Ascending aorta (tissue), 2 donors: ENCODE measurements around the gene OR13J1. TPM values are rescaled to one million over a fixed set of nuclear protein-coding genes. Genes with fewer than 3 reads are reported as not detected.

Experiments
- DNase-seq, 2 donors: peaks; one replicate each; pipeline ENCODE4 v3.0.0-alpha.2; 2019; ENCODE audit warnings: low spot score in 2 of 2
- H3K27ac ChIP-seq, 2 donors: fragments of 200-600 bp; sonication (generic); one replicate each; pipeline ENCODE4 v1.5.1; 2016 to 2017; ENCODE audit warnings: mild to moderate bottlenecking in 1 of 2
- H3K27me3 ChIP-seq: fragments of 200-600 bp; sonication (generic); one replicate; pipeline ENCODE4 v1.5.1; 2017
- H3K36me3 ChIP-seq, 2 donors: fragments of 200-600 bp; sonication (generic); one replicate each; pipeline ENCODE4 v1.5.1; 2016
- H3K4me1 ChIP-seq, 2 donors: fragments of 200-600 bp; sonication (generic); one replicate each; pipeline ENCODE4 v1.5.1; 2016 to 2017; ENCODE audit warnings: mild to moderate bottlenecking in 1 of 2
- H3K4me3 ChIP-seq, 2 donors: fragments of 200-600 bp; sonication (generic); one replicate each; pipeline ENCODE4 v1.5.1; 2016 to 2017; ENCODE audit warnings: mild to moderate bottlenecking in 1 of 2
- H3K9me3 ChIP-seq, 2 donors: fragments of 200-600 bp; sonication (generic); one replicate each; pipeline ENCODE4 v1.5.1; 2016
- intact Hi-C: fragments of 100-400 bp; cut with DNase I; formaldehyde crosslinking; loops from one replicate; pipeline ENCODE4 v1.15.1; 2023
- total RNA-seq: library from RNA; depleted of rRNA; stranded (reverse); fragments of >200 nt; gene quantifications from one replicate; pipeline ENCODE4 v1.1.0, GENCODE V29; 2016
- TF ChIP-seq, protein P1 (sequence below), 3 experiments: fragments of 200-600 bp in 2 of 3; fragments of 450-650 bp in 1 of 3; sonication (generic) in 2 of 3; IDR thresholded peaks; one replicate each; pipeline ENCODE4 v1.5.1; 2016 to 2019; ENCODE audit warnings: antibody characterized with exemption in 3 of 3, mild to moderate bottlenecking in 1 of 3, moderate library complexity in 1 of 3

The OR13J1 gene
- total RNA-seq, 1 donor from 2014 or later, result not detected

DNA sequence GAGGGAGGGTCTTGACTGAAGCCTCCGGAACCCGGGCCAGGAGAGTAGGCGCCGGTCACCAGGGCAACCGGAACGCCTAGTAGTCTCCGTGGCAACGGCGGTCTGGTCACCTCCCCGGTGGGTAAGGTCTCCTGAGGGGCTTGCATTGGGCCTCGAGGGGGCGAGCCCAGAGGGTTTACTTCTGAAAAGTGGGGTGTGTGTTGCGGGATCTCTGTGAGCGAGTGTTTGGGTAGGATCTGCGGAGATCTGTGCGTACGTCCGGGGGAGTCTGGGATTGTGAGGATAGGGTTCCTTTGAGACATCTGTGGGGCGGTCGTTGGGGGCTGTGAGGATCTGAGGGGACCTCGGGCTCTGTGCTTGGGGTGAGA lies 41.5 kb downstream of the OR13J1 start, which contains the start of gene FAM221B:
TSS of gene FAM221B (minus strand) at position 17 of the 368 bp plus-strand sequence. CDS start 2,571 bp downstream, outside the sequence.
- DNase-seq, result peak in 1 of 2 donors; percentile 69
- peaks cover 10 to 25% of the 10 kb centered on the region in 2 donors for H3K4me1 ChIP-seq
- peak within 1 kb of the TSS; percentile 75 to 96 for H3K4me3 ChIP-seq
- intact Hi-C loops, result loop anchor here (1.0 to 5.0 kb wide), 5 partner anchors 13 to 171 kb away; partner anchors contain the start of genes CCDC107, HINT2 and RMRP
- H3K27ac ChIP-seq, result peak within 1 kb of the TSS; percentile 88 to 98
- H3K36me3 ChIP-seq, result no peaks in the 10 kb centered on the region
- no peaks in the 10 kb centered on the region for H3K27me3 ChIP-seq
- H3K9me3 ChIP-seq, result no peaks in the 10 kb centered on the region
- TF ChIP-seq, protein P1, sequence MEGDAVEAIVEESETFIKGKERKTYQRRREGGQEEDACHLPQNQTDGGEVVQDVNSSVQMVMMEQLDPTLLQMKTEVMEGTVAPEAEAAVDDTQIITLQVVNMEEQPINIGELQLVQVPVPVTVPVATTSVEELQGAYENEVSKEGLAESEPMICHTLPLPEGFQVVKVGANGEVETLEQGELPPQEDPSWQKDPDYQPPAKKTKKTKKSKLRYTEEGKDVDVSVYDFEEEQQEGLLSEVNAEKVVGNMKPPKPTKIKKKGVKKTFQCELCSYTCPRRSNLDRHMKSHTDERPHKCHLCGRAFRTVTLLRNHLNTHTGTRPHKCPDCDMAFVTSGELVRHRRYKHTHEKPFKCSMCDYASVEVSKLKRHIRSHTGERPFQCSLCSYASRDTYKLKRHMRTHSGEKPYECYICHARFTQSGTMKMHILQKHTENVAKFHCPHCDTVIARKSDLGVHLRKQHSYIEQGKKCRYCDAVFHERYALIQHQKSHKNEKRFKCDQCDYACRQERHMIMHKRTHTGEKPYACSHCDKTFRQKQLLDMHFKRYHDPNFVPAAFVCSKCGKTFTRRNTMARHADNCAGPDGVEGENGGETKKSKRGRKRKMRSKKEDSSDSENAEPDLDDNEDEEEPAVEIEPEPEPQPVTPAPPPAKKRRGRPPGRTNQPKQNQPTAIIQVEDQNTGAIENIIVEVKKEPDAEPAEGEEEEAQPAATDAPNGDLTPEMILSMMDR (IDR thresholded peaks at IDR 0.05), result no peak

DNA sequence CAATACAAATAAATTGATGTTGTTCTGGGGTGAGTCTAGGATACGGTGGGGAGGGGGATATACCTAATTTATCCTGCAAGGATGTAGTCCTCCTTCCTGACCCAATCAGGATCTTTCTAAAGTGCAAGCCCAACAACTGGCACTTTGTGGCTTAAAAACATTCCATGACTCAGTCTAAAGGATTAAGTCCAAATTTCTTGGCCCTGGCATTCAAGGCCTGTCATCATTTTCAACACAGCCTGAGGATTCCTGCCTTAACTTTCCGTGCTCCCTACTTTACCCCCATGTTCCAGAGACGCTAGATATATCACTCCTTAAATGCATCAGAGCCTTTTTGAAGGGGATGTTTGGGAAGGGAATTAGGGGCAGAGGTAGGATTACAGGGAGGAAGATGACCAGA lies 42.7 kb downstream of the OR13J1 start:
- Histone ChIP-seq H3K27me3 (no peaks in the 10 kb centered on the region), H3K9me3 (no peaks in the 10 kb centered on the region), H3K27ac (peak overlapping the region; percentile 41 to 98), H3K4me1 (peaks cover 10 to 23% of the 10 kb centered on the region in 2 donors), H3K36me3 (no peaks in the 10 kb centered on the region), H3K4me3 (no peak overlapping the region)
- TF ChIP-seq, protein P1 (IDR thresholded peaks at IDR 0.05), result no peak
- intact Hi-C loops, result loop anchor here (1.0 to 5.0 kb wide), 4 partner anchors 36 to 170 kb away; partner anchors contain the start of genes CCDC107, NPR2 and RMRP
- peak in 1 of 2 donors; percentile 65 for DNase-seq

DNA sequence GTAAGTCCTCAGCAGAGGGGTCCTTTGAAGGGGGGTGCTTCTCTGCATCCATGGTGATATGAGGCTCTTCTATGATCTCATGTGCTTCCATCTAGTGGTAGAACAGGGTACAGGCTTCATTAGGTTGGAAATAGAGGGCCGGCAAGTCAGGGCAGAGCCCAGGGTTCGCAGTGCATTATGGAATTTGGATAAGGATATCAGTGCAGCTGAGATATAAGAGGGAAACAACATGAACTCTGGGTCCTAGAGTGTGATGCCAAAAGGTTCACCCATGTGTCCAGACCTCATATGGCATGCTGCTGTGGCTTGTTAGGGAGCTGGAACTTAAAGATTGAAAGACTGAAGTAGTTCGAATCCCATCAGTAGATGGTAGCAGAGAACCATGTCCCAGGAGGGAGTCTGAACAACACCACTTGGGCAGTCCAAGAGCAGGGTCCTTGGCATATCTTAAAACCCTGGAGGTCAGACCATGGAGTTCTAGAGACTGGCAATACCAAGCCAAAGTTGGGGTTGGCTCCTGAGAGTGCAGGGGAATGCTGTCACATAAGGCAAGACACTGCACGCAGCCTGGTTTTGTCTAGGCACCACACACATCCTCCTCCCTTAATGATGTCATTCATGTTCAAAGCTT lies 44.0 kb downstream of the OR13J1 start:
- Histone ChIP-seq H3K36me3 (no peaks in the 10 kb centered on the region), H3K4me1 (peaks cover 10 to 22% of the 10 kb centered on the region in 2 donors), H3K9me3 (no peaks in the 10 kb centered on the region), H3K4me3 (no peak overlapping the region), H3K27me3 (no peaks in the 10 kb centered on the region), H3K27ac (no peak overlapping the region)
- TF ChIP-seq, protein P1 (IDR thresholded peaks at IDR 0.05), result peak; percentile 60 to 77 (median 65)
- intact Hi-C loops, result loop anchor here (5.0 kb wide), 3 partner anchors 56 to 169 kb away; partner anchors contain the start of genes CCDC107 and RMRP
- peak in 1 of 2 donors; percentile 62 for DNase-seq

DNA sequence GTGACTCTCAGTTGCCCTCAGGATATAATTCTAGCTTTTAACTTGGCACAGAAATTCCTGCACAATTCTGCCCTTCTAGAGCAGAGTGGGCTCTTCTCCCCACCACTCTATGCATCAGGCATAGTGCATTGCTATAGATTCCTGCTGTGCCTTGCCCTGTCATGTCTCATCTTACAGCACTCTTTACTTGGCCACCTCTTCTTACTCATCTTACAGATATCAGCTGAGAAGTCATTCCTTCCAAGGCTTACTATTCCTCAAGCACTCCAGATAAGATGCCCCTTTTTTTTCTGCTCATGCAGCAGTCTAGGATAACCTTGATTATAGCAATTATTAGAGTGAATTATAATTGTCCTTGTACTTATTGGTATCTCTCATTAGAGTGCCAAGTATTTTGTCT lies 47.3 kb downstream of the OR13J1 start:
- Histone ChIP-seq H3K27me3 (no peaks in the 10 kb centered on the region), H3K4me3 (no peak overlapping the region), H3K4me1 (peaks cover 0 to 5% of the 10 kb centered on the region in 2 donors), H3K27ac (no peak overlapping the region), H3K9me3 (no peaks in the 10 kb centered on the region), H3K36me3 (no peaks in the 10 kb centered on the region)
- intact Hi-C loops, result no loop called here
- no peak for DNase-seq
- TF ChIP-seq, protein P1 (IDR thresholded peaks at IDR 0.05), result no peak

DNA sequence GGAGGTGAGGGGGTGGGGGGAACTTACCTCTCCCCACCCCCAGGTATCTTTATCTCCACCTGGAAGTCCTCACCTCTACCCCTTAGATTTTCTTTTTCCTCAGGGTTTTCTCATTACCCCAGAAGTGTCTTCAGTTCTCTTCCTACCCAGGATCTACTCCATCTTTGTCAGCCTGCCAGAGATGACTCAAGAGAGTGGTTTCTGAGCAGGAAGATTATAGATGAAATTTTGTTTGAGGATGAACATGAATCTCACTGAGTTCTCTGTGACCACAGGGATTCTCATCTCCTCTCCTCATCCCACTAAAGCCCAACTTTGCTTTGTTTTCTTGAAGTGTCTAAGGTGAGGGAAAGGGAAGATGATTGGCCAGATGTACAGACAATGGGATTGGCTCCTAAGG lies 50.1 kb downstream of the OR13J1 start:
- Histone ChIP-seq H3K4me1 (no peaks in the 10 kb centered on the region), H3K9me3 (no peaks in the 10 kb centered on the region), H3K36me3 (no peaks in the 10 kb centered on the region), H3K27me3 (no peaks in the 10 kb centered on the region), H3K4me3 (no peak overlapping the region), H3K27ac (no peak overlapping the region)
- intact Hi-C loops, result no loop called here
- TF ChIP-seq, protein P1 (IDR thresholded peaks at IDR 0.05), result no peak
- no peak for DNase-seq

Other genes with a start within 250 kb of the OR13J1 start
- gene SIT1, start 219.5 kb downstream of the OR13J1 start, total RNA-seq, result not detected
- 17,070 TPM for gene RMRP, start 212.4 kb downstream of the OR13J1 start, total RNA-seq
- gene CCDC107, start 212.1 kb downstream of the OR13J1 start, total RNA-seq, result 67.6 TPM
- 1.1 TPM for gene ARHGEF39, start 205.2 kb downstream of the OR13J1 start, total RNA-seq
- 3.9 TPM for gene CA9, start 196.5 kb downstream of the OR13J1 start, total RNA-seq
- gene TPM2, start 180.5 kb downstream of the OR13J1 start, total RNA-seq, result 1,923 TPM
- 735 TPM for gene TLN1, start 138.2 kb downstream of the OR13J1 start, total RNA-seq
- gene CREB3, start 137.7 kb downstream of the OR13J1 start, total RNA-seq, result 48.3 TPM
- 40.7 TPM for gene GBA2, start 121.2 kb downstream of the OR13J1 start, total RNA-seq
- gene RGP1, start 121.1 kb downstream of the OR13J1 start, total RNA-seq, result 24.8 TPM
- gene MSMP, start 116.1 kb downstream of the OR13J1 start, total RNA-seq, result not detected
- gene NPR2, start 78.8 kb downstream of the OR13J1 start, total RNA-seq, result 7.3 TPM
- gene SPAG8, start 58.1 kb downstream of the OR13J1 start, total RNA-seq, result not detected
- 21.6 TPM for gene HINT2, start 55.4 kb downstream of the OR13J1 start, total RNA-seq
- not detected for gene FAM221B, start 41.7 kb downstream of the OR13J1 start, total RNA-seq
- gene TMEM8B, start 41.2 kb downstream of the OR13J1 start, total RNA-seq, result 37.3 TPM
- 32.7 TPM for gene HRCT1, start 35.8 kb upstream of the OR13J1 start, total RNA-seq
- 4.0 TPM for gene SPAAR, start 39.1 kb upstream of the OR13J1 start, total RNA-seq
- gene OR2S2, start 87.8 kb upstream of the OR13J1 start, total RNA-seq, result not detected
- gene RECK, start 166.5 kb upstream of the OR13J1 start, total RNA-seq, result 5.7 TPM